HepG2 (cell line): ENCODE results near the gene PDXDC1. TPM values are rescaled to one million over a fixed set of nuclear protein-coding genes. Genes with fewer than 3 reads are reported as not detected.
A peak's percentile ranks its signal among the peaks of the same experiment; 100 is the strongest.
"Not testable (repeated sequence)": the region's sequence is repeated elsewhere in the genome, so short reads cannot be mapped to it uniquely, and the experiment has no call there.

Experiments
- ASH2L ChIP-seq: fragments of 300-600, 200-600 bp; sonication (generic); IDR thresholded peaks from 2 replicates; pipeline ENCODE4 v1.7.0; 2017; ENCODE audit warnings: low read depth, mild to moderate bottlenecking, moderate library complexity, mixed read lengths, low read length; ENCODE audit not compliant: insufficient read length
- ETS1 ChIP-seq: sonication (generic); formaldehyde crosslinking; IDR thresholded peaks from 2 replicates; pipeline ENCODE4 v1.4.0; 2020; ENCODE audit warnings: missing genetic modification reagents
- HNRNPLL ChIP-seq: fragments of 200-400 bp; formaldehyde crosslinking; IDR thresholded peaks from 2 replicates; pipeline ENCODE4 v1.6.1; 2017; ENCODE audit warnings: mild to moderate bottlenecking, low read depth, low read length; ENCODE audit not compliant: poor library complexity, severe bottlenecking
- KMT2A ChIP-seq: sonication (generic); formaldehyde crosslinking; IDR thresholded peaks from 2 replicates; pipeline ENCODE4 v1.4.0; 2020; ENCODE audit warnings: missing genetic modification reagents
- MED1 ChIP-seq: sonication (generic); formaldehyde crosslinking; IDR thresholded peaks from 2 replicates; pipeline ENCODE4 v1.4.0; 2020; ENCODE audit warnings: missing genetic modification reagents
- MTERF4 ChIP-seq: sonication (generic); formaldehyde crosslinking; IDR thresholded peaks from 2 replicates; pipeline ENCODE4 v1.8.0; 2023; ENCODE audit warnings: mild to moderate bottlenecking, missing genetic modification reagents
- MXD4 ChIP-seq: IDR thresholded peaks from 2 replicates; pipeline ENCODE4 v1.6.1; 2016; ENCODE audit warnings: mild to moderate bottlenecking, missing biosample characterization, missing genetic modification reagents
- NFKBIZ ChIP-seq: IDR thresholded peaks from 2 replicates; pipeline ENCODE4 v1.6.1; 2018; ENCODE audit warnings: missing genetic modification reagents, missing compliant biosample characterization
- NR2F6 ChIP-seq, 2 experiments: IDR thresholded peaks; 2 replicates each; pipeline ENCODE4 v1.6.1; 2016; ENCODE audit warnings: antibody characterized with exemption in 1 of 2, mild to moderate bottlenecking in 1 of 2
- THAP8 ChIP-seq: sonication (generic); formaldehyde crosslinking; IDR thresholded peaks from 2 replicates; pipeline ENCODE4 v1.5.1; 2020; ENCODE audit warnings: missing genetic modification reagents, mild to moderate bottlenecking, borderline replicate concordance
- ZNF224 ChIP-seq: sonication (generic); formaldehyde crosslinking; IDR thresholded peaks from 2 replicates; pipeline ENCODE4 v1.5.0; 2020; ENCODE audit warnings: mild to moderate bottlenecking, missing genetic modification reagents
- ZNF235 ChIP-seq: sonication (generic); formaldehyde crosslinking; IDR thresholded peaks from 2 replicates; pipeline ENCODE4 v1.8.1; 2023; ENCODE audit warnings: mild to moderate bottlenecking, missing genetic modification reagents, borderline replicate concordance
- ZNF674 ChIP-seq: sonication (generic); formaldehyde crosslinking; IDR thresholded peaks from 2 replicates; pipeline ENCODE4 v1.5.0; 2020; ENCODE audit warnings: low read depth, mild to moderate bottlenecking, missing genetic modification reagents
- ZNF878 ChIP-seq: sonication (generic); formaldehyde crosslinking; IDR thresholded peaks from 2 replicates; pipeline ENCODE4 v1.8.1; 2023; ENCODE audit warnings: mild to moderate bottlenecking, missing genetic modification reagents, moderate library complexity
- polyA plus RNA-seq, 8 experiments: library from polyadenylated mRNA; depleted of rRNA in 3 of 8; stranded (reverse) in 7 of 8; unstranded in 1 of 8; fragments of >200 nt; fragmentation: Illumina TruSeq in 4 of 8; extraction: Trizol in 4 of 8; gene quantifications; 2 replicates each; pipeline versions ENCODE4 v1.2.1 to v1.2.3, GENCODE V29; 2011 to 2016; ENCODE audit warnings: low read depth in 4 of 8, missing spikeins in 1 of 8, mixed read lengths in 1 of 8; ENCODE audit not compliant: insufficient read depth in 1 of 8
- total RNA-seq, 5 experiments: library from RNA; depleted of rRNA; stranded (reverse); fragments of >200 nt; fragmentation: Illumina TruSeq; extraction: Trizol; gene quantifications; 2 replicates each; pipeline ENCODE4 v1.2.3, GENCODE V29; 2016; ENCODE audit warnings: low read depth in 1 of 5
- TF ChIP-seq, protein P1 (sequence below): sonication (generic); formaldehyde crosslinking; IDR thresholded peaks from one replicate; pipeline ENCODE4 v1.5.1; 2020; ENCODE audit warnings: mild to moderate bottlenecking, missing genetic modification reagents; ENCODE audit errors: not compliant biosample characterization

Gene PDXDC1
- total and polyA plus RNA-seq, 2 of the 13 experiments (the other 11 are each of a cell fraction or from before 2014, with no cell fraction given) = 133 to 169 TPM

DNA sequence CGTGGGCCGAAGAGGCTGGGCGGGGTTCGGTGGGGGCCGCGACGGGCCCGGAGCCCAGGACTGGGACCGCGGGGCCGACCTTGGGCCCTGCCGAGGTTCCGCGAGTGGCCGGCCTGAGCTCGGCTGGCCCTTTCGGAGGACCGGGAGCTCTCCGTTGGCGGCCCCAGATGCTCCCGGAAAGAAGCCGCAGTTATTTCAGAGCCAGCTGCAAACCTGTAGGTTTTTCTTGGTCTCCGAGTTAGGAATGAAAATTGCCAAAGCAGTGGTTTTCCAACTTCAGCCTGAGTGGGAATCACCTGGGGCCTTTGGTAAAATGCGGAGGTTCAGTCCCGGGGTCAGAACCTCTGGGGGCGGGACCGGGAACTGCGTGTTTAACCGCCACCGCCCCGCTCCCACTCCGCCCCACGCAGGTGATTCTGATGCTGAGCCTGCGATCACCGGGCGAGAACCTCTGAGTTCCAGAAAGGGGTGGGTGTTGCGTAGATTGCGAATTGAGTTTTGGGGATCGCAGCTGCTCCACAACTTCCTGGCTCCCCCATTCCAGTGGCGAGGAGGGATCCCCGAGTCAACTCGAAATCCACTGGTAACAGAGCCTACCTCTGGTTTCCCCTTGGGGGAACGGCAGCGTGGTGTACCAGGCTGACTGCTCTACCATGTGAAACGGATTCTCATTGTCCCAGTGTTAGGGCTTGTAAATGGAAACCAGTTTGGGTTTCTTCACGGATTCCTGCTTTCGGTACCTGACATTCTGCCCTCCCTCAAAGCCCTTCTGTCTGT, 780 bp downstream of the PDXDC1 start (continued):
- TF ChIP-seq, protein P1, sequence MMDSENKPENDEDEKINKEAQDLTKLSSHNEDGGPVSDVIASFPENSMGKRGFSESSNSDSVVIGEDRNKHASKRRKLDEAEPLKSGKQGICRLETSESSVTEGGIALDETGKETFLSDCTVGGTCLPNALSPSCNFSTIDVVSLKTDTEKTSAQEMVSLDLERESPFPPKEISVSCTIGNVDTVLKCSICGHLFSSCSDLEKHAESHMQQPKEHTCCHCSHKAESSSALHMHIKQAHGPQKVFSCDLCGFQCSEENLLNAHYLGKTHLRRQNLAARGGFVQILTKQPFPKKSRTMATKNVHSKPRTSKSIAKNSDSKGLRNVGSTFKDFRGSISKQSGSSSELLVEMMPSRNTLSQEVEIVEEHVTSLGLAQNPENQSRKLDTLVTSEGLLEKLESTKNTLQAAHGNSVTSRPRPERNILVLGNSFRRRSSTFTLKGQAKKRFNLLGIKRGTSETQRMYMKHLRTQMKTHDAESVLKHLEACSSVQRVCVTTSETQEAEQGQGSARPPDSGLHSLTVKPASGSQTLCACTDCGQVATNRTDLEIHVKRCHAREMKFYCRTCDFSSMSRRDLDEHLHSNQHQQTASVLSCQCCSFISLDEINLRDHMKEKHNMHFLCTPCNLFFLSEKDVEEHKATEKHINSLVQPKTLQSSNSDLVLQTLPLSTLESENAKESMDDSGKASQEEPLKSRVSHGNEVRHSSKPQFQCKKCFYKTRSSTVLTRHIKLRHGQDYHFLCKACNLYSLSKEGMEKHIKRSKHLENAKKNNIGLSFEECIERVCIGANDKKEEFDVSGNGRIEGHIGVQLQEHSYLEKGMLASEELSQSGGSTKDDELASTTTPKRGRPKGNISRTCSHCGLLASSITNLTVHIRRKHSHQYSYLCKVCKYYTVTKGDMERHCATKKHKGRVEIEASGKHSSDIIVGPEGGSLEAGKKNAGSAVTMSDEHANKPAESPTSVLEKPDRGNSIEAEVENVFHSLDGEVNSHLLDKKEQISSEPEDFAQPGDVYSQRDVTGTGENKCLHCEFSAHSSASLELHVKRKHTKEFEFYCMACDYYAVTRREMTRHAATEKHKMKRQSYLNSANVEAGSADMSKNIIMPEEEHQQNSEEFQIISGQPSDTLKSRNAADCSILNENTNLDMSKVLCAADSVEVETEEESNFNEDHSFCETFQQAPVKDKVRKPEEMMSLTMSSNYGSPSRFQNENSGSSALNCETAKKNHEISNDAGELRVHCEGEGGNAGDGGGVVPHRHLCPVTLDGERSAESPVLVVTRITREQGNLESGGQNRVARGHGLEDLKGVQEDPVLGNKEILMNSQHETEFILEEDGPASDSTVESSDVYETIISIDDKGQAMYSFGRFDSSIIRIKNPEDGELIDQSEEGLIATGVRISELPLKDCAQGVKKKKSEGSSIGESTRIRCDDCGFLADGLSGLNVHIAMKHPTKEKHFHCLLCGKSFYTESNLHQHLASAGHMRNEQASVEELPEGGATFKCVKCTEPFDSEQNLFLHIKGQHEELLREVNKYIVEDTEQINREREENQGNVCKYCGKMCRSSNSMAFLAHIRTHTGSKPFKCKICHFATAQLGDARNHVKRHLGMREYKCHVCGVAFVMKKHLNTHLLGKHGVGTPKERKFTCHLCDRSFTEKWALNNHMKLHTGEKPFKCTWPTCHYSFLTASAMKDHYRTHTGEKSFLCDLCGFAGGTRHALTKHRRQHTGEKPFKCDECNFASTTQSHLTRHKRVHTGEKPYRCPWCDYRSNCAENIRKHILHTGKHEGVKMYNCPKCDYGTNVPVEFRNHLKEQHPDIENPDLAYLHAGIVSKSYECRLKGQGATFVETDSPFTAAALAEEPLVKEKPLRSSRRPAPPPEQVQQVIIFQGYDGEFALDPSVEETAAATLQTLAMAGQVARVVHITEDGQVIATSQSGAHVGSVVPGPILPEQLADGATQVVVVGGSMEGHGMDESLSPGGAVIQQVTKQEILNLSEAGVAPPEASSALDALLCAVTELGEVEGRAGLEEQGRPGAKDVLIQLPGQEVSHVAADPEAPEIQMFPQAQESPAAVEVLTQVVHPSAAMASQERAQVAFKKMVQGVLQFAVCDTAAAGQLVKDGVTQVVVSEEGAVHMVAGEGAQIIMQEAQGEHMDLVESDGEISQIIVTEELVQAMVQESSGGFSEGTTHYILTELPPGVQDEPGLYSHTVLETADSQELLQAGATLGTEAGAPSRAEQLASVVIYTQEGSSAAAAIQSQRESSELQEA (CRISPR knock-in tag) = peak; percentile 47
- TF ChIP-seq ZNF235 (CRISPR knock-in tag) = 0 out of 2 replicates have a peak, but pooled peaks have one; percentile 14
- TF ChIP-seq NR2F6 (IDR thresholded peaks at IDR 0.05) = peak; percentile 44; the same call in 1 of the 2 replicates
- TF ChIP-seq NR2F6 (CRISPR knock-in tag; IDR thresholded peaks at IDR 0.05) = not testable (repeated sequence)
- TF ChIP-seq KMT2A = peak; percentile 21; the same call in 1 of the 2 replicates
- TF ChIP-seq ASH2L = peak; percentile 17
- TF ChIP-seq ZNF878 (CRISPR knock-in tag) = 0 out of 2 replicates have a peak, but pooled peaks have one; percentile 6
- TF ChIP-seq MED1 (CRISPR knock-in tag) = peak; percentile 2
- peak; percentile 31; the same call in 1 of the 2 replicates for TF ChIP-seq MTERF4 (CRISPR knock-in tag)
- TF ChIP-seq NFKBIZ (CRISPR knock-in tag) = 0 out of 2 replicates have a peak, but pooled peaks have one; percentile 9
- TF ChIP-seq HNRNPLL = peak; percentile 55
- 0 out of 2 replicates have a peak, but pooled peaks have one; percentile 14 for TF ChIP-seq ZNF674
- 0 out of 2 replicates have a peak, but pooled peaks have one; percentile 70 for TF ChIP-seq ETS1 (CRISPR knock-in tag)
- TF ChIP-seq ZNF224 (CRISPR knock-in tag) = 0 out of 2 replicates have a peak, but pooled peaks have one; percentile 7
- TF ChIP-seq THAP8 (CRISPR knock-in tag) = 0 out of 2 replicates have a peak, but pooled peaks have one; percentile 29
- 0 out of 2 replicates have a peak, but pooled peaks have one; percentile 39 for TF ChIP-seq MXD4 (CRISPR knock-in tag)
